ENCODE data around the gene MT1A.

Gene MT1A

GRCh38 chr16:56632156-56632847 is 6.2 kb upstream of the MT1A start, which contains the start of gene MT1M:
MT1M (plus strand) TSS chr16:56632659; CDS start chr16:56632732, 73 bp downstream.
- peak; percentile 29 for DNase-seq

GRCh38 chr16:56632848-56633365 is 5.6 kb upstream of the MT1A start:
- DNase-seq, result no peak

GRCh38 chr16:56633535-56633934 is 4.9 kb upstream of the MT1A start:
- no peak for DNase-seq

GRCh38 chr16:56634715-56635440 is 3.6 kb upstream of the MT1A start:
- DNase-seq, result no peak

DNA sequence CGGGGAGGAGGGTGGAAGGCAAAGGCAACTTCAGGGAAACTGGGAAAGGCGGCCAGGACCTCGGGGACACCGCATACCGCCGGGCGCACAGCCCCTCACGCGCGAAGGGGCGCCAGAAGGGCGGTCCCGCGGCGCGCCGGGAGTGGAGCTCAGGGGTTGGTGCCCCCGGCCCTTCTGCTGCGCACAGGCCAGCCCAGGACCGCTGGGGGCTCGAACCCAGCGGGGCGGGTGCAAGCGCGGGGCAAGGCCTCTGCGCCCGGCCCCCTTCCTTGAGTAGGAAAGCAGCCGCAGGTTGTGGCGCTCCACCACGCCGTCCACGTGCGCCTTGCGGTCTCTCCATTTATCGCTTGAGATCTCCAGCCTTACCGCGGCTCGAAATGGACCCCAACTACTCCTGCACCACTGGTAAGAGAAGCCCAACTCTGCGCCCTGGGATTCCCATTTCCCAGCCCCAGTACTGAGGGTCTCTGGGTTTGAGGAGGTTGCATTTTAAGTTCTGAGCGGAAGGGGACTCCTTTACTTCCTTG is 3.0 kb upstream of the MT1A start:
- DNase-seq, result no peak

DNA sequence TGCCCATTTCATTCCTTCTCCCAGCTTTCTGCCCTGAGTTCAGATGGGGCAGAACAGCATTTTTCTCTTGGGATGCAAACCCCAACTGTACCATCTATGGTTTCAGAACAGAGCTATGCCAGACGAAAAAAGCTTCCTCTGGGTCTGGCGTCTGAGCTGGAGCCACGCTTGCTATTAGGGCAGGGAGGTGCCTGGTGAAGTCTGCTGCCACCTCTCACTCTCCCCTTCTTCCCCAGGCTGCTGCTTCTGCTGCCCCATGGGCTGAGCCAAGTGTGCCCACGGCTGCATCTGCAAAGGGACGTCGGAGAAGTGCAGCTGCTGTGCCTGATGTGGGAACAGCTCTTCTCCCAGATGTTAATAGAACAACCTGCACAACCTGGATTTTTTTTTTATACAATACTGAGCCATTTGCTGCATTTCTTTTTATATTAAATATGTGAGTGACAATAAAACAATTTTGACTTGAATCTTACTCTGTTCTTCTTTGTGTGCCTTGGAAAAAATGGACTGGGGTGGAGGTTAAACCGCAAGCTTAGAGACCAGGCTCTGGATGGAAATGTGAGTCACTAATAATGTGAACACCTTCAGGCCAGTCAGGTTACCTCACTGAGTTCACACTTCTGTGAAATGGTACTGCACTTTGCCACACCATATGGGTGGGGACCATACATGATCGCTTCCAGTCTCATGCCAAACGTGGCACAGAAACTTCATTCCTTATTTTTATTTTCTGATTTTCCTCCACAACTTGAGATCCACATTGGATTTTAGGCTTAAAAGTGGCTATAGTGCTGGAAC is 1.7 kb upstream of the MT1A start:
- no peak for DNase-seq

DNA sequence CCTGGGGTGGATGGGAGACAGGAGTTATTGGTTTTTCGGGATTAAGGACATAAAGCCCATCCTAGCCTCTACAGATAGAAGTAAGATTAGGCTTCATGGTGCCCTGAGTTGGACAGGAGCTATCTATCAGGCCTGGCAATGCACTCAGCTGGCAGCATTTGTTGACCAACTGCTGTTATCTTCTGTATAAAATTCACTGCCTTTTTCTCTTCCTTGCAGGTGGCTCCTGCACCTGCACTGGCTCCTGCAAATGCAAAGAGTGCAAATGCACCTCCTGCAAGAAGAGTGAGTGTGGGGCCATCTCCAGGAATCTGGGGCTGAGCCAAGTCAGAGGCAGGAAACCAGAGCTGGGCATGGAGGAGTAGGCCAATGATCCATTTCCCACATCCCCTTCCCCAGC is 579 bp downstream of the MT1A start:
- no peak for DNase-seq

DNA sequence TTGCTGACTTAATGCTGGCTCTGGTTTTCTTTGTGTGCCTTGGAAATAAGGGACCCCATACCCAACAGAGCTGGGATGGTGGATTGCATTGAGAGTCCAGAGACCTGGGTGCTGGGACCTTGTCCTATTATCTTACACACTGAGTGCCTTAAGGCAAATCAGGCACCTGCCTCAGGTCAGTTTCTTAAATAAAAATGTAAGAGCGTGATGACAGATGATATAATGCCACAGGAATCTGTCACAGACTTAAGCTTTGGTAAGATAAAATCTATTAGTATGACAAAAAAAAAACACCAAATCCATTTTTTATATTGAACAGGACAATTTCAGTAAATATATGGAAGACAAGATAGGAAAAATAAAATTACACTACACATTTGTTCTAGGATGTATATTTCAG is 1.6 kb downstream of the MT1A start:
- DNase-seq, result no peak

DNA sequence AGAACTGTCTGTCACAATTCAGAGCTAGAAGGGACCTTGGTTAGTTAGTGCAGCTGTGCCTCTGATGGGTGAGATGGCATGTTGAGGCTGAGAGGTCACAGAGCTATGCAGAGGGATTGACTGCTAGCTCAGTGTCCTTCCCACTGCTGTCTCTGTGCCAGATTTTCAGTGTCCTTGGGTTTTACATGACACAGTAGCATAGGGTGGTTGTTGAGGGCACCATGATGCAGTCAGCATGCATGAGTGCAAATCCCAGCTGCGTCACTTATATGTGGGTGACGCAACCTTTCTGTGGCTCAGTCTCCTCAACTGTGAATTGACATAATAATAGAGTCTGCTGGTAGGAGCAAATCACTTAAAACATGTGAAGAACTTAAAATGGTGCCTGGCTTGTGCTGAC is 2.7 kb downstream of the MT1A start:
- no peak for DNase-seq

DNA sequence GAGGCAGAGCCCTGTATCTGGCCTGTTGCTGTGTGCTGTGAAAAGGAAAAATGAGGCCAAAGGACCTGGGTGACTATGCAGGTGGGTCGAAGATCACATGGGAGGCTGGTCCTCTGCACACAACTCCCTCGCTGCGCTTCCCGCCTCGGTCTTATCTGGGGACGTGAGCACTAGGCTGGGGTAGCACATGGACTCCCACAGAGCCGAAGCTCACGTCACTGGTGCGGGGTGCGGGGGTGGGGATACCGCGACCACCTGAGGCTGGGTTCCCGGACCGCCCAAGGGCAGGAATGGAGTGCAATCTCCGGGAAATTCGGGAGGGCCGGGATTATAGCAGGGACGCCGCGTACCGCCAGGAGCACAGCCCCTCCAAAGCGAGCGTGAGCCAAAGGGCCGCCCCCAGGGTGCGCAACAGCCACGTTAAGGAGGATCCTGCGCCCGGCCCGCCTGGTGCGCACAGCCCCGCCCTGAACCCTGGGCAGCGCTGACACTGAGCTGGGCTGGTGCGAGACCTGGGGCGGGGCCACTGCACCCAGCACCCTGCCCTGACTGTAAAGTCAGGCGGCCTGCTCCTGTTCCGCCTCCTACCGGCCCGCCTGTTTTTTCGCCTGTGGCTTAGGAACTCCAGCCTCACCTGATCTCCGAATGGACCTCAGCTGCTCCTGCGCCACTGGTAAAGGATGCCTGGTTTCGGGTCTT is 4.8 kb downstream of the MT1A start:
- peak; percentile 75 for DNase-seq

GRCh38 chr16:56643833-56644232 is 5.4 kb downstream of the MT1A start:
- DNase-seq, result no peak

DNA sequence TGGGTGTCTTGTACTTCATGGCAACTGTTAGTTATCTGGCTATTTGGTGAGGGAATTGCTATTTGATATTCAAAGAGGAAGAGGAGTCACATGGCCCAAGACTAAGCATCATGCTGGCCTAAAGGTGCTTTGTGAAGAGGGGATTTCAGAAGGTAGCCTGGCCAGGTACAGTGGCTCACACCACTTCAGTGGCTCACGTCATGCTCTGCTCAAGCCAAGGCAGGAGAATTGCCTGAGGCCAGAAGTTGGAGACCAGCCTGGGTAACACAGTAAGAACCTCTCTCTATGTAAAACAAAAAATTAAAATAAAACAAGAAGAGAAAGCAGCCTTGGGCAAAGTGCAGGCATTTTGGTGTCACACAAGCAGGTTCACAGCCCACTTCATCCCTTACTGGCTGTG is 6.8 kb downstream of the MT1A start:
- no peak for DNase-seq

- no peak for DNase-seq
These were observed 7.4 kb downstream of the MT1A start for GRCh38 chr16:56645838-56646237.

DNA sequence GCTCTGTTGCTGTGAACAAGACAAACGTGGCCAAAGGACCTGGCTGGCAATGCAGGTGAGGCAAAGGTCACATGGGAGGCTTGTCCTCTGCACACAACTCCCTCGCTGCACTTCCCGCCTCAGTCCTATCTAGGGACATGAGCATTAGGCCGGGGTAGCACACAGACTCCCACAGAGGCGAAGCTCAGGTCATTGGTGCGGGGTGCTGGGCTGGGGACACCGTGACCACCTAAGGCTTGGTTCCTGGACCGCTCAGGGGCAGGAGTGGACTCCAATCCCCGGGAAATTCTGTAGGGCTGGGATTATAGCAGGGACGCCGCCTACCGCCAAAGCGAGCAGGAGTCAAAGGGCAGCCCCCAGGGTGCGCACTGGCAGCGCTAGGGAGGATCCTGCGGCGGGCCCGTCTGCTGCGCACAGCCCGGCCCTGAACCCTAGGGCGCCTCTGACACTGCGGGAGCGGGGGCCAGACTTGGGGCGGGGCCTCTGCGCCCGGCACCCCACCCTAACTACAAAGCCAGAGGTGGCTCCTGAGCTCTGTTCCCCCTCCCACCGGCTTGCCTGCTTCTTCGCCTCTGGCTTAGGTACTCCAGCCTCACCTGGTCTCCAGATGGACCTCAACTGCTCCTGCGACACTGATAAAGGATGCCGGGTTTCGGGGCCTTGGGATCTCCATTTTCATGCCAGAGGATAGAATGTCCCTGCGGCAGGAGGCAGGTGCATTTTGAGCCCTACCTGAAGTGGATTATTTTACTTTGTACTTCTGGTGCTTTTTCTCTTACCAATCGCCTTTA is 9.4 kb downstream of the MT1A start:
- DNase-seq, result no peak

GRCh38 chr16:56649271-56649670 is 10.8 kb downstream of the MT1A start:
- DNase-seq, result no peak

DNA sequence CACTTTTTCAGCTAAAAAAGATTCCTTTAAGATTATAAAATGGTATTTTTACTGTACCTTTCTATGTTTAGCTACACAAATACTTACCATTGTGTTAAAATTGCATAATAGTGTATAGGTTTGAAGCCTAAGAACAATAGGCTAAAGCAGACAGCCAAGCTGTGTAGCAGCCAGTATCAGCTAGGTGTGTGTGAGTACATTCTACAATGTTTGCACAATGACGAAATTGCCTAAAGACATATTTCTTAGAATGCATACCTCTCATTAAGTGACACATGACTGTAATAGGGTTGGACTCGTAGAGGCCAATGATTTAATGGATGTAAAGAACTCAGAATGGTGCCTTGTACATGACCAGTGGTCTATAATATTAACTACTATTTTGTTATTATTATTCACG is 11.4 kb downstream of the MT1A start:
- no peak for DNase-seq

DNA sequence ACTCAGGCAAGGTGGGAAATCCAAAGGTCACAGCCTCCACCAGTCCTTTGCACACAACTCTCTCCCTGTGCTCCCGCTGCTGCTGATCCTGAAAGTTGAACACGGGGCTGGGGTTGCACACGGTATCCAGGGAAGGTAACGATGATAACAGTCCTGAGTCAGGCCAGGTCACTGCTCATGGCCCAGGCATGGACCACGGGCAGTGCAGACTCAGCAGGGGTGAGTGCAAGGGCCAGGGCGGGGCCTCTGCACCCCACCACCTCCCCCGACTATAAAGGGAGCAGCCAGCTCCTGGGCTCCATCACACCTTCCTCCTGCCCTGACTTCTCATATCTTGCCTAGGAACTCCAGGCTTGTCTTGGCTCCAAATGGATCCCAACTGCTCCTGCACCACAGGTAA is 13.1 kb downstream of the MT1A start, which contains the start of gene MT1B:
MT1B (plus strand) TSS at position 301 of the 400 bp plus-strand sequence; CDS start at position 369, 68 bp downstream.
- DNase-seq, result no peak

DNA sequence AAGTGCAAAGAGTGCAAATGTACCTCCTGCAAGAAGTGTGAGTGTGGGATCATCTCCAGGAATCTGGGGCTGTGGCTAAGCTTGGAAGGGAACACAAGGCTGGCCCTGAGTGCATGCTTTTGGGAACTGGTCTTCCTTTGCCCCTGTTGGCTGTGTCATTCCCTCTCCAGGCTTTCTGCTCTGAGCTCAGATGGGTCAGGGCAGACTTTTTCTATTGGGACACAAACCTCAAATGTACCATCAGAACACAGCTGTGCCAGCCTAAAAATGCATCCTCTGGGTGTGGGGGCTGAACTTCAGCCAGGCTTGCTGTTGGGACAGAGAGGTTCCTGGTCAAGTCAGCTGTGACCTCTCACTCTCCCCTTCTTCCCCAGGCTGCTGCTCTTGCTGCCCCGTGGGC is 14.1 kb downstream of the MT1A start:
- no peak for DNase-seq

- no peak for DNase-seq
These were observed 14.8 kb downstream of the MT1A start for GRCh38 chr16:56653218-56653617.

GRCh38 chr16:56657555-56658326 is 19.3 kb downstream of the MT1A start, which contains the start of gene MT1F:
MT1F (plus strand) TSS chr16:56657959; CDS start chr16:56658059, 100 bp downstream.
- DNase-seq, result peak; percentile 78

Data from activated T-cell treated with anti-CD3 and anti-CD28 coated beads, Interleukin-2, amount 50 U/mL, for 1 hour (primary cell).